IMR-90 (cell line): ENCODE data around the gene IGSF9B. TPM values are rescaled to one million over a fixed set of nuclear protein-coding genes. Genes with fewer than 3 reads are reported as not detected.
A peak's percentile ranks its signal among the peaks of the same experiment; 100 is the strongest.

Experiments
- ATAC-seq: fragments of 200-7000 bp; cut with Tn5 transposase; 2 replicates; pipeline ENCODE4 v1.9.1; 2020; ENCODE audit warnings: low read depth, mild to moderate bottlenecking, moderate library complexity
- BruUV-seq: library from RNA; stranded (reverse); fragments of 400-500 nt; replicated peaks from 2 replicates; lab custom pipeline; 2021; lab: Mats Ljungman, UMichigan
- CTCF ChIA-PET: fragments of 300-600 bp; formaldehyde crosslinking; extraction: SDS; loops from one replicate; lab custom pipeline; 2021; ENCODE audit warnings: antibody characterized with exemption; lab: Yijun Ruan, JAX
- POLR2A ChIA-PET: fragments of 300-600 bp; sonication (Branson Sonifier 250); formaldehyde crosslinking; loops from one replicate; lab custom pipeline; 2022; ENCODE audit warnings: antibody characterized with exemption; ENCODE audit not compliant: unreplicated experiment; lab: Charles Lee
- DNase-seq: peaks from one replicate; pipeline ENCODE4 v3.0.0; 2013
- H2AFZ ChIP-seq: replicated peaks from 2 replicates; pipeline ENCODE3; 2013; ENCODE audit warnings: low read length, mild to moderate bottlenecking; ENCODE audit not compliant: poor library complexity
- H2AK5ac ChIP-seq: 2 replicates; pipeline ENCODE4 v1.6.1; 2013; ENCODE audit warnings: low read depth, low read length, inconsistent platforms
- H2AK9ac ChIP-seq: replicated peaks from 2 replicates; pipeline ENCODE3; 2013; ENCODE audit warnings: mild to moderate bottlenecking, low read depth, low read length, moderate library complexity; ENCODE audit not compliant: poor library complexity
- H2BK120ac ChIP-seq: 2 replicates; pipeline ENCODE4 v1.6.1; 2013; ENCODE audit warnings: low read depth, low read length, inconsistent platforms
- H2BK15ac ChIP-seq: 3 replicates; pipeline ENCODE4 v1.6.1; 2013; ENCODE audit warnings: low read depth, low read length, inconsistent platforms
- H2BK20ac ChIP-seq: 2 replicates; pipeline ENCODE4 v1.6.1; 2013; ENCODE audit warnings: low read depth, mild to moderate bottlenecking, inconsistent platforms, low read length, moderate library complexity
- H2BK5ac ChIP-seq: 2 replicates; pipeline ENCODE4 v1.6.1; 2013; ENCODE audit warnings: mild to moderate bottlenecking, low read depth, low read length, inconsistent platforms; ENCODE audit not compliant: poor library complexity, severe bottlenecking
- H3K14ac ChIP-seq: replicated peaks from 2 replicates; pipeline ENCODE4 v1.6.1; 2013; ENCODE audit warnings: low read depth, low read length, inconsistent platforms
- H3K18ac ChIP-seq: 2 replicates; pipeline ENCODE4 v1.6.1; 2013; ENCODE audit warnings: low read depth, low read length, control low read depth
- H3K23ac ChIP-seq: 2 replicates; pipeline ENCODE4 v1.6.1; 2013; ENCODE audit warnings: low read depth, low read length, inconsistent platforms
- H3K27ac ChIP-seq: 2 replicates; pipeline ENCODE4 v1.5.1; 2013; ENCODE audit warnings: mild to moderate bottlenecking, control low read depth, low read length; ENCODE audit not compliant: insufficient read depth
- H3K27me3 ChIP-seq: 2 replicates; pipeline ENCODE4 v1.6.1; 2013; ENCODE audit warnings: low read length; ENCODE audit not compliant: control insufficient read depth, insufficient read depth
- H3K36me3 ChIP-seq: 2 replicates; pipeline ENCODE4 v1.6.1; 2013; ENCODE audit warnings: low read length, mixed read lengths; ENCODE audit not compliant: control insufficient read depth, insufficient read depth
- H3K4ac ChIP-seq: 2 replicates; pipeline ENCODE4 v1.6.1; 2013; ENCODE audit warnings: low read depth, low read length, inconsistent platforms
- H3K4me1 ChIP-seq: 2 replicates; pipeline ENCODE4 v1.6.1; 2013; ENCODE audit warnings: low read length, mixed read lengths; ENCODE audit not compliant: control insufficient read depth, insufficient read depth
- H3K4me2 ChIP-seq: 2 replicates; pipeline ENCODE4 v1.6.1; 2013; ENCODE audit warnings: low read depth, mild to moderate bottlenecking, control low read depth, low read length, moderate library complexity
- H3K4me3 ChIP-seq: 2 replicates; pipeline ENCODE4 v1.5.1; 2013; ENCODE audit warnings: low read depth, mild to moderate bottlenecking, control low read depth, low read length, moderate library complexity; ENCODE audit not compliant: insufficient read depth
- H3K56ac ChIP-seq: 2 replicates; pipeline ENCODE4 v1.6.1; 2013; ENCODE audit warnings: low read length, inconsistent platforms; ENCODE audit not compliant: insufficient read depth; ENCODE audit errors: extremely low read depth
- H3K79me1 ChIP-seq, 2 experiments: 2 replicates each; pipeline ENCODE4 v1.6.1; 2013; ENCODE audit warnings: low read length in 2 of 2, inconsistent platforms in 1 of 2, low read depth in 1 of 2
- H3K9ac ChIP-seq: 2 replicates; pipeline ENCODE4 v1.6.1; 2013; ENCODE audit warnings: low read depth, low read length, control low read depth
- H3K9me1 ChIP-seq: 2 replicates; pipeline ENCODE4 v1.6.1; 2013; ENCODE audit warnings: low read length, inconsistent platforms; ENCODE audit not compliant: insufficient read depth
- H3K9me3 ChIP-seq: 2 replicates; pipeline ENCODE4 v1.6.1; 2013; ENCODE audit warnings: low read length; ENCODE audit not compliant: control insufficient read depth, insufficient read depth
- H4K20me1 ChIP-seq: 2 replicates; pipeline ENCODE4 v1.6.1; 2013; ENCODE audit warnings: low read length, inconsistent platforms; ENCODE audit not compliant: insufficient read depth
- H4K5ac ChIP-seq: 2 replicates; pipeline ENCODE4 v1.6.1; 2013; ENCODE audit warnings: mild to moderate bottlenecking, low read depth, low read length, control low read depth
- H4K8ac ChIP-seq, 2 experiments: 2 replicates each; pipeline ENCODE4 v1.6.1; 2013; ENCODE audit warnings: low read depth in 2 of 2, low read length in 2 of 2, control low read depth in 1 of 2, inconsistent platforms in 1 of 2
- H4K91ac ChIP-seq: 2 replicates; pipeline ENCODE4 v1.6.1; 2013; ENCODE audit warnings: low read depth, low read length, inconsistent platforms; ENCODE audit not compliant: insufficient read depth
- CTCF ChIP-seq: conservative IDR thresholded peaks from 2 replicates; pipeline ENCODE4 v1.5.1; 2012; ENCODE audit warnings: mild to moderate bottlenecking, low read depth, low read length, improper control_type of control experiment
- ELK1 ChIP-seq: fragments of 150-350 bp; IDR thresholded peaks from 2 replicates; pipeline ENCODE4 v1.6.1; 2016; ENCODE audit warnings: low read depth, mild to moderate bottlenecking, low read length, moderate library complexity, borderline replicate concordance
- RAD21 ChIP-seq: IDR thresholded peaks from 2 replicates; pipeline ENCODE4 v1.6.1; 2012; ENCODE audit warnings: low read length, improper control_type of control experiment
- RCOR1 ChIP-seq: IDR thresholded peaks from 2 replicates; pipeline ENCODE4 v1.6.1; 2012; ENCODE audit warnings: mild to moderate bottlenecking, low read length, improper control_type of control experiment; ENCODE audit not compliant: insufficient replicate concordance
- SMC3 ChIP-seq: fragments of 150-350 bp; IDR thresholded peaks from 2 replicates; pipeline ENCODE4 v1.6.1; 2016; ENCODE audit warnings: low read depth, mild to moderate bottlenecking, antibody characterized with exemption, low read length, moderate library complexity
- WGBS, 2 experiments: methylation state at CpG; one replicate each; pipeline versions ENCODE4 v1.1.5 to v1.1.7; 2013; ENCODE audit warnings: missing lambda C conversion rate in 2 of 2; ENCODE audit not compliant: insufficient read length in 1 of 2; ENCODE audit errors: extremely low coverage in 2 of 2; 5-methylcytosine and 5-hydroxymethylcytosine counted together
- dilution Hi-C: fragments of 300-500 bp; cut with HindIII; formaldehyde crosslinking; loops from one replicate; pipeline ENCODE4 v1.14.3; 2018; ENCODE audit warnings: low sequenced_read_pairs; ENCODE audit not compliant: unreplicated experiment
- in situ Hi-C: fragments of 300-500 bp; cut with MboI; formaldehyde crosslinking; loops from 3 replicates; pipeline ENCODE4 v1.14.3; 2019; ENCODE audit warnings: low sequenced_read_pairs, inconsistent platforms, mixed read lengths
- intact Hi-C: fragments of 100-400 bp; cut with micrococcal nuclease; formaldehyde crosslinking; loops from 2 replicates; pipeline ENCODE4 v1.10.0; 2022
- polyA plus RNA-seq, 3 experiments: library from polyadenylated mRNA; depleted of rRNA; stranded (reverse); fragments of >200 nt; gene quantifications; 2 replicates each; pipeline ENCODE4 v1.2.3, GENCODE V29; 2012; ENCODE audit warnings: low replicate concordance in 1 of 3
- total RNA-seq: library from RNA; depleted of rRNA; stranded (reverse); fragments of >200 nt; gene quantifications from 2 replicates; pipeline ENCODE4 v1.2.3, GENCODE V29; 2012

Gene IGSF9B
- total and polyA plus RNA-seq, 2 of the 4 experiments (the other 2 are of a cell fraction): under 0.01 to 0.10 TPM

GRCh38 chr11:133947321-133947756, 9.4 kb downstream of the IGSF9B start:
- Histone ChIP-seq H3K79me1 (no peaks in the 10 kb centered on the region), H2AFZ (peak overlapping the region; percentile 13), H2BK5ac (no peak overlapping the region), H3K9me1 (no peaks in the 10 kb centered on the region), H3K23ac (no peak overlapping the region), H3K4ac (no peak overlapping the region), H3K9ac (no peak overlapping the region), H2BK15ac (no peak overlapping the region), H2AK9ac (peak overlapping the region; percentile 28), H3K27me3 (peaks cover 20% of the 10 kb centered on the region; the same call in 1 of the 2 replicates), H2BK120ac (no peak overlapping the region), H3K4me3 (no peak overlapping the region), H3K27ac (no peak overlapping the region), H3K9me3 (no peaks in the 10 kb centered on the region), H4K20me1 (no peaks in the 10 kb centered on the region), H3K4me1 (peaks cover 2% of the 10 kb centered on the region; the same call in 1 of the 2 replicates), H4K91ac (no peak overlapping the region), H3K18ac (no peak overlapping the region), H4K8ac (no peak overlapping the region), H3K14ac (no peak overlapping the region), H4K5ac (no peak overlapping the region), H3K36me3 (no peaks in the 10 kb centered on the region), H3K56ac (no peak overlapping the region; the same call in 1 of the 2 replicates), H2AK5ac (no peak overlapping the region), H3K4me2 (no peak overlapping the region), H2BK20ac (no peak overlapping the region)
- in situ Hi-C loops: no loop called here
- ATAC-seq: peak; percentile 90
- intact Hi-C loops: no loop called here
- dilution Hi-C loops: no loop called here
- WGBS, 2 experiments: 6% methylated on average over 10 of the region's 11 CpGs; no CpG with 5 or more reads in 1 of the 2 experiments
- TF ChIP-seq RCOR1 (peak; percentile 74), ELK1 (no peak), CTCF (peak; percentile 44), SMC3 (peak; percentile 28; the same call in 1 of the 2 replicates), RAD21 (peak; percentile 46)
- DNase-seq: peak; percentile 23
- ChIA-PET CTCF (interaction anchor here (0.6 to 1.0 kb wide), 2 partner anchors 17 to 214 kb away, joined by 3 to 4 read pairs; no protein-coding TSS in a partner anchor), POLR2A (no interaction called here)
- no TSS peak for BruUV-seq
